Mucosa of descending colon (tissue), 3 donors: ENCODE results near the gene COL25A1. TPM values are rescaled to one million over a fixed set of nuclear protein-coding genes. Genes with fewer than 3 reads are reported as not detected.

Experiments used
- ATAC-seq: fragments of 200-7000 bp; cut with Tn5 transposase; one replicate; pipeline ENCODE4 v1.9.1; 2020; ENCODE audit warnings: mild to moderate bottlenecking, moderate library complexity
- DNase-seq, 3 donors: peaks; one replicate each; pipeline ENCODE4 v3.0.0-alpha.2; 2020
- H3K36me3 ChIP-seq: fragments of 200-600 bp; one replicate; pipeline ENCODE4 v1.8.0; 2021; ENCODE audit warnings: low read depth, mild to moderate bottlenecking
- H3K4me1 ChIP-seq: fragments of 200-600 bp; one replicate; pipeline ENCODE4 v1.8.0; 2021; ENCODE audit warnings: low read depth, mild to moderate bottlenecking
- H3K4me3 ChIP-seq: fragments of 200-600 bp; one replicate; pipeline ENCODE4 v1.8.0; 2021; ENCODE audit warnings: mild to moderate bottlenecking
- H3K9me3 ChIP-seq: fragments of 200-600 bp; one replicate; pipeline ENCODE4 v1.8.0; 2021; ENCODE audit warnings: mild to moderate bottlenecking
- CTCF ChIP-seq: fragments of 200-600 bp; IDR thresholded peaks from one replicate; pipeline ENCODE4 v1.8.0; 2022; ENCODE audit warnings: antibody characterized with exemption, mild to moderate bottlenecking
- intact Hi-C, 2 donors: fragments of 100-400 bp; cut with DNase I in 1 of 2; cut with micrococcal nuclease in 1 of 2; formaldehyde crosslinking; loops; one replicate each; pipeline versions ENCODE4 v1.11.0 to v1.11.1; 2022; cut with DNase I, micrococcal nuclease
- total RNA-seq, 3 donors: library from RNA; stranded (reverse); fragmentation: NEBNext Ultra II Directional in 2 of 3; extraction: Animal tissue kit (Norgen Biotek cat#: 25700) in 2 of 3; gene quantifications; one replicate each; pipeline versions ENCODE4 v1.2.1 to v1.2.4, GENCODE V29; 2021 to 2023
- donor health status: DM: no; HTN: no; CAD: no; lungs with moderate emphysema.
- donor health status: DM: no; HTN: no; CAD: no.
- donor health status: DM: no; HTN: yes; CAD: no.

Gene COL25A1
- total RNA-seq, 3 donors from 2014 or later: 0.12 to 0.35 (median 0.14) TPM

GRCh38 chr4:108772402-108772801, 530.1 kb downstream of the COL25A1 start:
- Histone ChIP-seq H3K36me3 (no peaks in the 10 kb centered on the region), H3K9me3 (no peaks in the 10 kb centered on the region), H3K4me3 (no peak overlapping the region), H3K4me1 (no peaks in the 10 kb centered on the region)
- TF ChIP-seq CTCF: no peak
- ATAC-seq (no peak), DNase-seq (no peak)
- intact Hi-C loops: no loop called here

DNA sequence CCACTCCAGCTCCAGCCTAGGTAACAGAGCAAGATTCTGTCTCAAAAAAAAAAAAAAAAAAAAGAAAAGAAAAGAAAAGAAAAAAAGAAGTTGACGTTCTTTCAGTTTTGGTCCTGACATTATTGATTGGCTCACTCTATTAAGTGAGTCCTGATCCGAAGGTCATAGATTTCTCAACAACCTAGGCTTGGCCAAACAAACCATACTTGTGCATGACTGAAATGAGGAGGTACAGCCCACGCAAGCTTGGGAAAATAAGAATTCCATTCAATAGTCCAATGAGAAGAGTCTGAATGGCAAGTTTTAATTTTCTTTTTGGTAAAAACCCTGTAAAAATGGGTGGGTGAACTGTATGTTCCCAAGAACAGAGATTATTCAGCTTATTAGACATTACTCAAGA, 536.4 kb downstream of the COL25A1 start:
- Histone ChIP-seq H3K9me3 (no peaks in the 10 kb centered on the region), H3K4me3 (no peak overlapping the region), H3K4me1 (peaks cover 9% of the 10 kb centered on the region), H3K36me3 (no peaks in the 10 kb centered on the region)
- intact Hi-C loops: no loop called here
- ATAC-seq: no peak
- DNase-seq: no peak
- no peak for TF ChIP-seq CTCF

DNA sequence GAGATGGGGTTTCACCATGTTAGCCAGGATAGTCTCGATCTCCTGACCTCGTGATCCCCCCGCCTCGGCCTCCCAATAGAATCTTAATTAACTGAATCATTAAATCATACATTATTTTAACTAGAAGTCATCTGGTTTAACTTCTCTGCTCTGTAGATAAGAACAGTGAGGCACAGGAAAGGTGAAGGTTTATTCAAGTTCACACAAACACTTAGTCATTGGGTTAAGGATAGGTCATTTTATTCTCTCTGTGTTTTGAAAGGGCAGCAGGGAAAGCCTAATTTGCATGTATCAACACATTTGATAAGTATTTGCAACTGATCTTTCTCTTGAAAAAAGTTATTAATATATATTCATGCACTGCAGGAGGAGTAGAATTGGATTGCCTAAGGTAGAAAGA, 538.5 kb downstream of the COL25A1 start:
- Histone ChIP-seq H3K9me3 (no peaks in the 10 kb centered on the region), H3K4me3 (no peak overlapping the region), H3K4me1 (peaks cover 9% of the 10 kb centered on the region), H3K36me3 (no peaks in the 10 kb centered on the region)
- DNase-seq: no peak
- no peak for TF ChIP-seq CTCF
- no peak for ATAC-seq
- intact Hi-C loops: no loop called here

GRCh38 chr4:108763226-108763593, 539.2 kb downstream of the COL25A1 start:
- Histone ChIP-seq H3K4me3 (no peak overlapping the region), H3K36me3 (no peaks in the 10 kb centered on the region), H3K4me1 (peaks cover 9% of the 10 kb centered on the region), H3K9me3 (no peaks in the 10 kb centered on the region)
- intact Hi-C loops: no loop called here
- DNase-seq (no peak), ATAC-seq (no peak)
- TF ChIP-seq CTCF: no peak

- DNase-seq (peak in 2 of 3 donors; percentile 2 to 26), ATAC-seq (peak; percentile 61)
- no peaks in the 10 kb centered on the region for H3K9me3 ChIP-seq
- intact Hi-C loops: no loop called here
- H3K36me3 ChIP-seq: no peaks in the 10 kb centered on the region
- TF ChIP-seq CTCF: no peak
- peaks cover 9% of the 10 kb centered on the region for H3K4me1 ChIP-seq
- no peak within 1 kb of the TSS for H3K4me3 ChIP-seq
These were observed 539.8 kb downstream of the COL25A1 start, which contains the start of gene ETNPPL for GRCh38 chr4:108762559-108763225. Gene ETNPPL, minus strand, starts transcription at chr4:108763053. Its CDS starts 155 bp downstream, at chr4:108762898.

Other genes starting within 250 kb of the COL25A1 start
- 10 to 100 TPM; 28.5 to 41.7 (median 35.0) TPM for gene SEC24B, start 131.2 kb upstream of the COL25A1 start, total RNA-seq